ENCODE data around the gene PPL. TPM values are rescaled to one million over a fixed set of nuclear protein-coding genes. Genes with fewer than 3 reads are reported as not detected.
"Not testable (repeated sequence)": the region's sequence is repeated elsewhere in the genome, so short reads cannot be mapped to it uniquely, and the experiment has no call there.

The PPL gene
- total and polyA plus RNA-seq, 3 experiments from 2014 or later: 0.29 TPM; not detected in 2

GRCh38 chr16:4933433-4933832 lies 3.5 kb downstream of the PPL start:
- no peaks in the 10 kb centered on the region for H3K4me1 ChIP-seq (ENCODE audit: insufficient read depth, low read length)
- H3K4me3 Mint-ChIP-seq: peak overlapping the region in 1 of 7 donors; percentile 21
- no peaks in the 10 kb centered on the region for H3K36me3 ChIP-seq (ENCODE audit: insufficient read depth, low read length)
- H3K27me3 ChIP-seq (ENCODE audit: insufficient read depth, low read length, poor library complexity, severe bottlenecking): no peaks in the 10 kb centered on the region
- no peak overlapping the region for H3K4me3 ChIP-seq (ENCODE audit: low read length)
- H3K9me3 Mint-ChIP-seq: peaks cover 0 to 4% (median 0%) of the 10 kb centered on the region in 5 donors
- no peak overlapping the region for H3K27ac ChIP-seq (ENCODE audit: low read depth, low read length)
- ChIA-PET POLR2A (no interaction called here), CTCF (no interaction called here)
- H3K27ac Mint-ChIP-seq: no peak overlapping the region
- H3K27me3 Mint-ChIP-seq: peaks cover 26 to 31% of the 10 kb centered on the region in 2 donors
- DNase-seq: no peak
- H3K4me1 Mint-ChIP-seq: peaks cover 5 to 11% (median 7%) of the 10 kb centered on the region in 3 donors
- H3K9me3 ChIP-seq (ENCODE audit: low read length): no peaks in the 10 kb centered on the region
- H3K36me3 Mint-ChIP-seq: peaks cover 0 to 9% (median 0%) of the 10 kb centered on the region in 3 donors

DNA sequence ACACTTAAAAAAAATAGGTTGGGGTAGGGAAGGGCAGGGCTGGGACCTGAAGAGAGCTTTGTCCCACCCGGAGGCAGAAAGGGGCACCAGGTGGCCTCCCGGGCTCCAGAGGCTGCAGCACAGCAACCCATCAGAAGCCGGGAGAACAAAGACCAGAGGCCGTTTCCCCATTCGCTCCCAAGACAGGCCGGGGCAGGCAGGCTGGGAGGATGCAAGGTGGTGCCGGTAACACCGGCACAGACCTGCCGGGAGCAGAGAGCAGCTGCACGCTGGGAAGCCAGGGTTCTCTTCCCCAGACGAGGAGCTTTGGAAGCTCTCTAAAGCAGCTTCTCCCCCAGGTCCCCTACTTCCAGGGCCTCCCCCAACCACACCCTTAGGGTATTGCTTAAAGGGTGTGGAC lies 5.6 kb downstream of the PPL start:
- H3K4me3 Mint-ChIP-seq: no peak overlapping the region
- DNase-seq: no peak
- H3K4me1 Mint-ChIP-seq: peaks cover 0 to under 1% (median 0%) of the 10 kb centered on the region in 3 donors
- no peak overlapping the region for H3K27ac ChIP-seq (ENCODE audit: low read depth, low read length)
- peaks cover 3% of the 10 kb centered on the region for H3K9me3 ChIP-seq (ENCODE audit: low read length)
- no peak overlapping the region for H3K27ac Mint-ChIP-seq
- no peak overlapping the region for H3K4me3 ChIP-seq (ENCODE audit: low read length)
- H3K27me3 ChIP-seq (ENCODE audit: insufficient read depth, low read length, poor library complexity, severe bottlenecking): no peaks in the 10 kb centered on the region
- ChIA-PET POLR2A (no interaction called here), CTCF (no interaction called here)
- H3K36me3 Mint-ChIP-seq: peaks cover 2 to 18% (median 4%) of the 10 kb centered on the region in 3 donors
- H3K9me3 Mint-ChIP-seq: peaks cover 6 to 12% (median 10%) of the 10 kb centered on the region in 5 donors
- H3K36me3 ChIP-seq (ENCODE audit: insufficient read depth, low read length): no peaks in the 10 kb centered on the region
- no peaks in the 10 kb centered on the region for H3K4me1 ChIP-seq (ENCODE audit: insufficient read depth, low read length)
- H3K27me3 Mint-ChIP-seq: peaks cover 18% of the 10 kb centered on the region in 2 donors

- H3K27ac Mint-ChIP-seq, CTCF ChIA-PET: not testable (repeated sequence)
Measured at GRCh38 chr16:4929619-4930018, 7.3 kb downstream of the PPL start.

DNA sequence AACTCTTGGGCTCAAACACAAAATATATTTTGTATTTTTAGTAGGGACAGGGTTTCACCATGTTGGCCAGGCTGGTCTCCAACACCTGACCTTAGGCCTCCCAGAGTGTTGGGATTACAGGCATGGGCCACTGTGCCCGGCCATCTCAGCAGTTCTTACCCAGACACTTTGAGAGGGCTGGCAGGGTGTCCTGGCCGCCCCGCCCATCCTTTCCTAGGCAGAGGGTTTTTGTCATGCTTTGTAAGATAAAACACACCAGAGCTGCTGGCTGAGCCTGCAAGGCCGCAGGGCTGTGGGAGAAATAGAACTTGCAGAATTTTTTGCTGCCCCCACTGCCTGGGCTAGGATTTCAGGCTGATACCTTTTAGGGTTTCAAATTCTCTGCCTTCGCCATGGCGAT lies 8.7 kb downstream of the PPL start:
- DNase-seq: no peak
- Mint-ChIP-seq H3K4me3 (no peak overlapping the region), H3K36me3 (peaks cover 2 to 25% (median 4%) of the 10 kb centered on the region in 3 donors), H3K27ac (no peak overlapping the region), H3K9me3 (peaks cover 6 to 17% (median 13%) of the 10 kb centered on the region in 5 donors), H3K4me1 (no peaks in the 10 kb centered on the region), H3K27me3 (peaks cover 4 to 8% of the 10 kb centered on the region in 2 donors)
- CTCF ChIA-PET: no interaction called here
- H3K36me3 ChIP-seq (ENCODE audit: insufficient read depth, low read length): no peaks in the 10 kb centered on the region
- no peak overlapping the region for H3K4me3 ChIP-seq (ENCODE audit: low read length)
- POLR2A ChIA-PET: no interaction called here
- H3K9me3 ChIP-seq (ENCODE audit: low read length): peaks cover 3% of the 10 kb centered on the region
- no peaks in the 10 kb centered on the region for H3K4me1 ChIP-seq (ENCODE audit: insufficient read depth, low read length)
- H3K27ac ChIP-seq (ENCODE audit: low read depth, low read length): no peak overlapping the region
- no peaks in the 10 kb centered on the region for H3K27me3 ChIP-seq (ENCODE audit: insufficient read depth, low read length, poor library complexity, severe bottlenecking)

More at GRCh38 chr16:4929619-4930018, 7.3 kb downstream of the PPL start:
- H3K4me3 Mint-ChIP-seq; H3K9me3 ChIP-seq (ENCODE audit: low read length); H3K4me1 Mint-ChIP-seq; H3K27ac ChIP-seq (ENCODE audit: low read depth, low read length); H3K4me3 ChIP-seq (ENCODE audit: low read length); H3K4me1 ChIP-seq (ENCODE audit: insufficient read depth, low read length); DNase-seq; POLR2A ChIA-PET; H3K27me3 ChIP-seq (ENCODE audit: insufficient read depth, low read length, poor library complexity, severe bottlenecking); H3K36me3 ChIP-seq (ENCODE audit: insufficient read depth, low read length): not testable (repeated sequence)
- H3K36me3 Mint-ChIP-seq: peaks cover 2 to 25% (median 4%) of the 10 kb centered on the region in 3 donors
- peaks cover 9 to 15% of the 10 kb centered on the region in 2 donors for H3K27me3 Mint-ChIP-seq
- H3K9me3 Mint-ChIP-seq: peaks cover 6 to 17% (median 13%) of the 10 kb centered on the region in 5 donors

- DNase-seq: no peak
- H3K27ac Mint-ChIP-seq: no peak overlapping the region
- CTCF ChIA-PET: no interaction called here
- POLR2A ChIA-PET: no interaction called here
- Histone ChIP-seq H3K9me3 (ENCODE audit: low read length) (peaks cover 3% of the 10 kb centered on the region), H3K4me1 (ENCODE audit: insufficient read depth, low read length) (no peaks in the 10 kb centered on the region), H3K27me3 (ENCODE audit: insufficient read depth, low read length, poor library complexity, severe bottlenecking) (no peaks in the 10 kb centered on the region), H3K4me3 (ENCODE audit: low read length) (no peak overlapping the region), H3K36me3 (ENCODE audit: insufficient read depth, low read length) (no peaks in the 10 kb centered on the region), H3K27ac (ENCODE audit: low read depth, low read length) (no peak overlapping the region)
- H3K36me3 Mint-ChIP-seq: peaks cover 2 to 25% (median 4%) of the 10 kb centered on the region in 3 donors
- peaks cover 4 to 11% of the 10 kb centered on the region in 2 donors for H3K27me3 Mint-ChIP-seq
- no peaks in the 10 kb centered on the region for H3K4me1 Mint-ChIP-seq
- peaks cover 6 to 17% (median 13%) of the 10 kb centered on the region in 5 donors for H3K9me3 Mint-ChIP-seq
- H3K4me3 Mint-ChIP-seq: no peak overlapping the region
Measured at GRCh38 chr16:4927661-4928060, 9.3 kb downstream of the PPL start.

- no peaks in the 10 kb centered on the region for H3K36me3 ChIP-seq (ENCODE audit: insufficient read depth, low read length)
- Mint-ChIP-seq H3K9me3 (peaks cover 6 to 17% (median 13%) of the 10 kb centered on the region in 5 donors), H3K4me3 (no peak overlapping the region), H3K36me3 (peaks cover 2 to 25% (median 4%) of the 10 kb centered on the region in 3 donors), H3K4me1 (no peaks in the 10 kb centered on the region), H3K27me3 (peaks cover 4 to 13% of the 10 kb centered on the region in 2 donors), H3K27ac (no peak overlapping the region)
- CTCF ChIA-PET: no interaction called here
- POLR2A ChIA-PET: no interaction called here
- no peaks in the 10 kb centered on the region for H3K27me3 ChIP-seq (ENCODE audit: insufficient read depth, low read length, poor library complexity, severe bottlenecking)
- no peak for DNase-seq
- H3K4me1 ChIP-seq (ENCODE audit: insufficient read depth, low read length): no peaks in the 10 kb centered on the region
- no peak overlapping the region for H3K27ac ChIP-seq (ENCODE audit: low read depth, low read length)
- no peak overlapping the region for H3K4me3 ChIP-seq (ENCODE audit: low read length)
- H3K9me3 ChIP-seq (ENCODE audit: low read length): peaks cover 3% of the 10 kb centered on the region
Measured at GRCh38 chr16:4926928-4927327, 10.0 kb downstream of the PPL start.

GRCh38 chr16:4925791-4926190 lies 11.2 kb downstream of the PPL start:
- ChIA-PET CTCF (no interaction called here), POLR2A (no interaction called here)
- Histone ChIP-seq H3K27ac (ENCODE audit: low read depth, low read length) (no peak overlapping the region), H3K4me1 (ENCODE audit: insufficient read depth, low read length) (no peaks in the 10 kb centered on the region), H3K9me3 (ENCODE audit: low read length) (peaks cover 3% of the 10 kb centered on the region), H3K36me3 (ENCODE audit: insufficient read depth, low read length) (no peaks in the 10 kb centered on the region), H3K27me3 (ENCODE audit: insufficient read depth, low read length, poor library complexity, severe bottlenecking) (no peaks in the 10 kb centered on the region), H3K4me3 (ENCODE audit: low read length) (no peak overlapping the region)
- Mint-ChIP-seq H3K36me3 (peaks cover 2 to 25% (median 4%) of the 10 kb centered on the region in 3 donors), H3K27ac (no peak overlapping the region), H3K4me3 (no peak overlapping the region), H3K27me3 (peaks cover 4 to 15% of the 10 kb centered on the region in 2 donors), H3K9me3 (peaks cover 6 to 17% (median 13%) of the 10 kb centered on the region in 5 donors), H3K4me1 (no peaks in the 10 kb centered on the region)
- DNase-seq: no peak

DNA sequence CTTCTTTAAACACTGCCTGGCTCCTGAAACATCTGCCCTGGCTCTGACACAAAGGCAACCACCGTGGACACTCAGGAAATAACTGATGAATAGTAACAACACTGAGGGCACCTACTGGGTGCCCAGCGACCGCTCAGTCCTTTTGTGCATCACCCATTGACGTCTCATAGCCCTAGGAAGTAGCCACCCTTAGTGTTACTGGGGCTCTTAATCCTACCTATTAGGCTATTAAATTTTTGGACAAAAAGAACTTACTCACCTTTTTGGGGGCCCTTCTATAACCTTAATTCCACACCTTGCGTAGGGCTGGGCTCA lies 11.7 kb downstream of the PPL start:
- H3K27me3 Mint-ChIP-seq: peaks cover 2 to 15% of the 10 kb centered on the region in 2 donors
- Histone ChIP-seq H3K9me3 (ENCODE audit: low read length) (peaks cover 3% of the 10 kb centered on the region), H3K36me3 (ENCODE audit: insufficient read depth, low read length) (no peaks in the 10 kb centered on the region), H3K4me3 (ENCODE audit: low read length) (no peak overlapping the region), H3K27ac (ENCODE audit: low read depth, low read length) (no peak overlapping the region), H3K4me1 (ENCODE audit: insufficient read depth, low read length) (no peaks in the 10 kb centered on the region), H3K27me3 (ENCODE audit: insufficient read depth, low read length, poor library complexity, severe bottlenecking) (no peaks in the 10 kb centered on the region)
- H3K36me3 Mint-ChIP-seq: peaks cover 2 to 25% (median 4%) of the 10 kb centered on the region in 3 donors
- CTCF ChIA-PET: no interaction called here
- H3K4me1 Mint-ChIP-seq: no peaks in the 10 kb centered on the region
- no peak overlapping the region for H3K4me3 Mint-ChIP-seq
- H3K9me3 Mint-ChIP-seq: peaks cover 6 to 17% (median 13%) of the 10 kb centered on the region in 5 donors
- H3K27ac Mint-ChIP-seq: no peak overlapping the region
- DNase-seq: no peak
- POLR2A ChIA-PET: no interaction called here

Data from CD8-positive, alpha-beta memory T cell (primary cell).